IMR-90 (cell line): Measurements from ENCODE around the gene CEP295NL. TPM values are rescaled to one million over a fixed set of nuclear protein-coding genes. Genes with fewer than 3 reads are reported as not detected.

Experiments
- ATAC-seq: fragments of 200-7000 bp; cut with Tn5 transposase; 2 replicates; pipeline ENCODE4 v1.9.1; 2020; ENCODE audit warnings: low read depth, mild to moderate bottlenecking, moderate library complexity
- BruUV-seq: library from RNA; stranded (reverse); fragments of 400-500 nt; replicated peaks from 2 replicates; lab custom pipeline; 2021; lab: Mats Ljungman, UMichigan
- CTCF ChIA-PET: fragments of 300-600 bp; formaldehyde crosslinking; extraction: SDS; loops from one replicate; lab custom pipeline; 2021; ENCODE audit warnings: antibody characterized with exemption; lab: Yijun Ruan, JAX
- POLR2A ChIA-PET: fragments of 300-600 bp; sonication (Branson Sonifier 250); formaldehyde crosslinking; loops from one replicate; lab custom pipeline; 2022; ENCODE audit warnings: antibody characterized with exemption; ENCODE audit not compliant: unreplicated experiment; lab: Charles Lee
- DNase-seq: peaks from one replicate; pipeline ENCODE4 v3.0.0; 2013
- H2AFZ ChIP-seq: replicated peaks from 2 replicates; pipeline ENCODE3; 2013; ENCODE audit warnings: low read length, mild to moderate bottlenecking; ENCODE audit not compliant: poor library complexity
- H2AK5ac ChIP-seq: 2 replicates; pipeline ENCODE4 v1.6.1; 2013; ENCODE audit warnings: low read depth, low read length, inconsistent platforms
- H2AK9ac ChIP-seq: replicated peaks from 2 replicates; pipeline ENCODE3; 2013; ENCODE audit warnings: mild to moderate bottlenecking, low read depth, low read length, moderate library complexity; ENCODE audit not compliant: poor library complexity
- H2BK120ac ChIP-seq: 2 replicates; pipeline ENCODE4 v1.6.1; 2013; ENCODE audit warnings: low read depth, low read length, inconsistent platforms
- H2BK15ac ChIP-seq: 3 replicates; pipeline ENCODE4 v1.6.1; 2013; ENCODE audit warnings: low read depth, low read length, inconsistent platforms
- H2BK20ac ChIP-seq: 2 replicates; pipeline ENCODE4 v1.6.1; 2013; ENCODE audit warnings: low read depth, mild to moderate bottlenecking, inconsistent platforms, low read length, moderate library complexity
- H2BK5ac ChIP-seq: 2 replicates; pipeline ENCODE4 v1.6.1; 2013; ENCODE audit warnings: mild to moderate bottlenecking, low read depth, low read length, inconsistent platforms; ENCODE audit not compliant: poor library complexity, severe bottlenecking
- H3K14ac ChIP-seq: replicated peaks from 2 replicates; pipeline ENCODE4 v1.6.1; 2013; ENCODE audit warnings: low read depth, low read length, inconsistent platforms
- H3K18ac ChIP-seq: 2 replicates; pipeline ENCODE4 v1.6.1; 2013; ENCODE audit warnings: low read depth, low read length, control low read depth
- H3K23ac ChIP-seq: 2 replicates; pipeline ENCODE4 v1.6.1; 2013; ENCODE audit warnings: low read depth, low read length, inconsistent platforms
- H3K27ac ChIP-seq: 2 replicates; pipeline ENCODE4 v1.5.1; 2013; ENCODE audit warnings: mild to moderate bottlenecking, control low read depth, low read length; ENCODE audit not compliant: insufficient read depth
- H3K27me3 ChIP-seq: 2 replicates; pipeline ENCODE4 v1.6.1; 2013; ENCODE audit warnings: low read length; ENCODE audit not compliant: control insufficient read depth, insufficient read depth
- H3K36me3 ChIP-seq: 2 replicates; pipeline ENCODE4 v1.6.1; 2013; ENCODE audit warnings: low read length, mixed read lengths; ENCODE audit not compliant: control insufficient read depth, insufficient read depth
- H3K4ac ChIP-seq: 2 replicates; pipeline ENCODE4 v1.6.1; 2013; ENCODE audit warnings: low read depth, low read length, inconsistent platforms
- H3K4me1 ChIP-seq: 2 replicates; pipeline ENCODE4 v1.6.1; 2013; ENCODE audit warnings: low read length, mixed read lengths; ENCODE audit not compliant: control insufficient read depth, insufficient read depth
- H3K4me2 ChIP-seq: 2 replicates; pipeline ENCODE4 v1.6.1; 2013; ENCODE audit warnings: low read depth, mild to moderate bottlenecking, control low read depth, low read length, moderate library complexity
- H3K4me3 ChIP-seq: 2 replicates; pipeline ENCODE4 v1.5.1; 2013; ENCODE audit warnings: low read depth, mild to moderate bottlenecking, control low read depth, low read length, moderate library complexity; ENCODE audit not compliant: insufficient read depth
- H3K56ac ChIP-seq: 2 replicates; pipeline ENCODE4 v1.6.1; 2013; ENCODE audit warnings: low read length, inconsistent platforms; ENCODE audit not compliant: insufficient read depth; ENCODE audit errors: extremely low read depth
- H3K79me1 ChIP-seq, 2 experiments: 2 replicates each; pipeline ENCODE4 v1.6.1; 2013; ENCODE audit warnings: low read length in 2 of 2, inconsistent platforms in 1 of 2, low read depth in 1 of 2
- H3K9ac ChIP-seq: 2 replicates; pipeline ENCODE4 v1.6.1; 2013; ENCODE audit warnings: low read depth, low read length, control low read depth
- H3K9me1 ChIP-seq: 2 replicates; pipeline ENCODE4 v1.6.1; 2013; ENCODE audit warnings: low read length, inconsistent platforms; ENCODE audit not compliant: insufficient read depth
- H3K9me3 ChIP-seq: 2 replicates; pipeline ENCODE4 v1.6.1; 2013; ENCODE audit warnings: low read length; ENCODE audit not compliant: control insufficient read depth, insufficient read depth
- H4K20me1 ChIP-seq: 2 replicates; pipeline ENCODE4 v1.6.1; 2013; ENCODE audit warnings: low read length, inconsistent platforms; ENCODE audit not compliant: insufficient read depth
- H4K5ac ChIP-seq: 2 replicates; pipeline ENCODE4 v1.6.1; 2013; ENCODE audit warnings: mild to moderate bottlenecking, low read depth, low read length, control low read depth
- H4K8ac ChIP-seq, 2 experiments: 2 replicates each; pipeline ENCODE4 v1.6.1; 2013; ENCODE audit warnings: low read depth in 2 of 2, low read length in 2 of 2, control low read depth in 1 of 2, inconsistent platforms in 1 of 2
- H4K91ac ChIP-seq: 2 replicates; pipeline ENCODE4 v1.6.1; 2013; ENCODE audit warnings: low read depth, low read length, inconsistent platforms; ENCODE audit not compliant: insufficient read depth
- BHLHE40 ChIP-seq: fragments of 150-350 bp; IDR thresholded peaks from 2 replicates; pipeline ENCODE4 v1.6.1; 2016; ENCODE audit warnings: mild to moderate bottlenecking, low read depth, low read length
- CEBPB ChIP-seq: IDR thresholded peaks from 2 replicates; pipeline ENCODE4 v1.6.1; 2012; ENCODE audit warnings: low read depth, low read length, improper control_type of control experiment
- ELK1 ChIP-seq: fragments of 150-350 bp; IDR thresholded peaks from 2 replicates; pipeline ENCODE4 v1.6.1; 2016; ENCODE audit warnings: low read depth, mild to moderate bottlenecking, low read length, moderate library complexity, borderline replicate concordance
- MAFK ChIP-seq: IDR thresholded peaks from 2 replicates; pipeline ENCODE4 v1.6.1; 2012; ENCODE audit warnings: low read depth, low read length, improper control_type of control experiment
- SMC3 ChIP-seq: fragments of 150-350 bp; IDR thresholded peaks from 2 replicates; pipeline ENCODE4 v1.6.1; 2016; ENCODE audit warnings: low read depth, mild to moderate bottlenecking, antibody characterized with exemption, low read length, moderate library complexity
- USF2 ChIP-seq: fragments of 150-350 bp; IDR thresholded peaks from 2 replicates; pipeline ENCODE4 v1.6.1; 2017; ENCODE audit warnings: mild to moderate bottlenecking, antibody characterized with exemption, low read length, low read depth
- WGBS, 2 experiments: methylation state at CpG; one replicate each; pipeline versions ENCODE4 v1.1.5 to v1.1.7; 2013; ENCODE audit warnings: missing lambda C conversion rate in 2 of 2; ENCODE audit not compliant: insufficient read length in 1 of 2; ENCODE audit errors: extremely low coverage in 2 of 2; 5-methylcytosine and 5-hydroxymethylcytosine counted together
- dilution Hi-C: fragments of 300-500 bp; cut with HindIII; formaldehyde crosslinking; loops from one replicate; pipeline ENCODE4 v1.14.3; 2018; ENCODE audit warnings: low sequenced_read_pairs; ENCODE audit not compliant: unreplicated experiment
- in situ Hi-C: fragments of 300-500 bp; cut with MboI; formaldehyde crosslinking; loops from 3 replicates; pipeline ENCODE4 v1.14.3; 2019; ENCODE audit warnings: low sequenced_read_pairs, inconsistent platforms, mixed read lengths
- intact Hi-C: fragments of 100-400 bp; cut with micrococcal nuclease; formaldehyde crosslinking; loops from 2 replicates; pipeline ENCODE4 v1.10.0; 2022
- polyA plus RNA-seq, 3 experiments: library from polyadenylated mRNA; depleted of rRNA; stranded (reverse); fragments of >200 nt; gene quantifications; 2 replicates each; pipeline ENCODE4 v1.2.3, GENCODE V29; 2012; ENCODE audit warnings: low replicate concordance in 1 of 3
- total RNA-seq: library from RNA; depleted of rRNA; stranded (reverse); fragments of >200 nt; gene quantifications from 2 replicates; pipeline ENCODE4 v1.2.3, GENCODE V29; 2012

The CEP295NL gene
- total and polyA plus RNA-seq, 2 of the 4 experiments (the other 2 are of a cell fraction): 0.31 to 0.72 TPM

- Histone ChIP-seq H2BK15ac (no peak overlapping the region), H4K5ac (no peak overlapping the region), H3K36me3 (peaks cover 15% of the 10 kb centered on the region), H3K56ac (no peak overlapping the region), H3K27ac (no peak overlapping the region), H3K14ac (no peak overlapping the region), H3K79me1 (peaks cover 4 to 82% of the 10 kb centered on the region in 2 experiments; a peak in 3 of 4 replicates), H3K9me3 (no peaks in the 10 kb centered on the region), H3K27me3 (no peaks in the 10 kb centered on the region), H4K91ac (no peak overlapping the region), H2AK5ac (peak overlapping the region; percentile 43; the same call in 1 of the 2 replicates), H3K4me1 (peaks cover 39% of the 10 kb centered on the region), H3K4me2 (no peak overlapping the region), H2BK20ac (no peak overlapping the region), H3K18ac (no peak overlapping the region), H3K23ac (peak overlapping the region; percentile 42; the same call in 1 of the 2 replicates), H3K4ac (peak overlapping the region; percentile 37; the same call in 1 of the 2 replicates), H2AK9ac (no peak overlapping the region), H4K8ac (no peak overlapping the region), H3K4me3 (no peak overlapping the region), H4K20me1 (peaks cover 91% of the 10 kb centered on the region), H3K9me1 (peaks cover 41% of the 10 kb centered on the region), H2BK120ac (no peak overlapping the region), H2BK5ac (no peak overlapping the region), H2AFZ (peak overlapping the region; percentile 63), H3K9ac (no peak overlapping the region)
- TF ChIP-seq BHLHE40 (no peak), ELK1 (no peak), MAFK (no peak), CEBPB (no peak), SMC3 (no peak), USF2 (no peak)
- intact Hi-C loops: no loop called here
- DNase-seq: no peak
- POLR2A ChIA-PET: interaction anchor here (0.7 kb wide), 1 partner anchor 575 kb away, joined by 3 read pairs; no protein-coding TSS in a partner anchor
- CTCF ChIA-PET: interaction anchor here (0.7 kb wide), 1 partner anchor 54 kb away, joined by 3 read pairs; no protein-coding TSS in a partner anchor
- no peak for ATAC-seq
- no TSS peak for BruUV-seq
- WGBS, 2 experiments: 74% methylated on average over 11 of the region's 21 CpGs; no CpG with 5 or more reads in 1 of the 2 experiments
- in situ Hi-C loops: no loop called here
- dilution Hi-C loops: no loop called here
Measured at GRCh38 chr17:78917451-78918275, 14.7 kb upstream of the CEP295NL start.
